Measurements from ENCODE around the gene SRCIN1.
"Not testable (repeated sequence)": the region's sequence is repeated elsewhere in the genome, so short reads cannot be mapped to it uniquely, and the experiment has no call there.

The SRCIN1 gene

DNA sequence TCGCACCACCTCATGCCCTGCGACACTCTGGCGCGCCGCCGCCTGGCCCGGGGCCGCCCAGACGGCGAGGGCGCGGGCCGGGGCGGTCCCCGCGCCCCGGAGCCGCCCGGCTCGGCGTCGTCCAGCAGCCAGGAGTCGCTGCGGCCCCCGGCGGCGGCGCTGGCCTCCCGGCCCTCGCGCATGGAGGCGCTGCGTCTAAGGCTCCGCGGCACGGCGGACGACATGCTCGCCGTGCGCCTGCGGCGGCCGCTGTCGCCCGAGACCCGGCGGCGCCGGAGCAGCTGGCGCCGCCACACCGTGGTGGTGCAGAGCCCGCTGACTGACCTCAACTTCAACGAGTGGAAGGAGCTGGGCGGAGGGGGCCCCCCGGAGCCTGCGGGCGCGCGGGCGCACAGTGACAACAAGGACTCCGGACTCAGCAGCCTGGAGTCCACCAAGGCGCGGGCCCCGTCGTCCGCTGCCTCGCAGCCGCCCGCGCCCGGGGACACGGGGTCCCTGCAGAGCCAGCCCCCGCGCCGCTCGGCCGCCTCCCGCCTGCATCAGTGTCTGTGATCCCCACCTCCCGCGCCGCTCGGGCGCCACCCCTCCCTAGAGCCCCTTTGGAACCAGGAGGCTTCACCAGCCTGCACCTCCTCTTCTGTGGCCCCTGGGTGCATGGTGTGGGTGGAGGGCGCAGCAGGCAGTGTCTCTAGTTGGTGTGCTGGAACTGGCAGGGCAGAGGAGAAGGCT, 95.2 kb downstream of the SRCIN1 start:
- DNase-seq (ENCODE audit: low read depth in 2 of 2) = no peak

- no peak for DNase-seq (ENCODE audit: low read depth in 2 of 2)
Measured at GRCh38 chr17:38509772-38510420, 95.9 kb downstream of the SRCIN1 start.

DNA sequence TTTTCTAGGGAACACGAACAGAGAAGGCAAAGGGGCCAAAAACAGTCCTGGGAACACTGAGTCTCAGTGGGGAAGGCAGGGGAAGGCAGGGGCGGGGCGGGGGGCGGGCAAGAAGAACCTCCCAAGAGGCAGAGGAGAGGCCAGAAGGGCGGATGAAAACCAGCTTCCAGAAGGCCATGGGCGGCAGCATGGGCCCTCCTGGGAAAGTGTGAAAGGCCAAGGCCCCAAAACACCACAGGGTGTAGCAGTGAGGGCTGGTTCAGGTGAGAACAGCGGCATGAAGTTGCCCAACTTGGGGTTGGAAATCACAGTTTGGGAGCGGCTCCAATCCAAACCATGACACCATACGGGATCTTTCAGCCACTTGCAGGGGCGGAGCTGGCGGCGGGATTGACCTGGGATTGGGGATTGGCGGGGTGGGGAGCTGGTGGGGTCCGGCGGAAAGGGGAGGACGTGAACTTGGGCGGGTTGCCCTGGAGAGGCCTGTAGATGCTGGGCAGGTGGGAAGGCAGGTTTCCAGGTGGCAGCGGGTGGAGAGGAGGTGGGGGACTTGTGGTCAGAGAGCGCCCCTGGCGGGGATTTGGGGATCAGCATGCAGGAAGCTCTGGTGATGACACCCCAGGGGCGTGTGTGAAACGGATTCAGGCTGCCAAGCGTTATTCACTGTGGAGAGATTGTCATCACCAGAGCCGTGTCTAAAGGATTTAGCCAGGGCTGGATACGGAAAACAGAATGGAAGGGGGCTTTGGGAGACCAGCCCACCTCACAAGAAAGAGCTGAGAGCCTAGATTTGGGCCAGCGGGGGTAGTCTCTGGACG, 96.6 kb downstream of the SRCIN1 start:
- peak; percentile 26 to 32 for DNase-seq (ENCODE audit: low read depth in 2 of 2)

DNA sequence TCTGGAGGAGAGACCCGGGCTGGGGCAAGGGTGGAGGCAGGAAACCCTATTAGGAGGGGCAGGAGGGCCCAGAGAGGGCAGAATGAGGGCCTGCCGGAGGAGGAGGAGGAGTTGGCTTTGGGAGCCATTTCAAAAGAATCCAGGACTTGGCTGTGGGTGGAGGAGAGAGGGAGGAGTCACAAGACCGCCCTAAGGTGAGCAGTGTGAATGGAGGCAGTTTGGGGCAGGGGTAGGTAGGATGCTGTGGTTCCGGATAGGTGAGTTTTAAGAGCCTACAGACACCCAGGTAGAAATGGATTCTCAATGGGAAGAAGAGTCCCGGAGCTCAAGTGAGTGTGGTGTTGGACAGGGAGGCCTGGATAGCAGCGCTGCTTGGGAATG, 97.2 kb downstream of the SRCIN1 start:
- no peak for DNase-seq (ENCODE audit: low read depth in 2 of 2)

DNA sequence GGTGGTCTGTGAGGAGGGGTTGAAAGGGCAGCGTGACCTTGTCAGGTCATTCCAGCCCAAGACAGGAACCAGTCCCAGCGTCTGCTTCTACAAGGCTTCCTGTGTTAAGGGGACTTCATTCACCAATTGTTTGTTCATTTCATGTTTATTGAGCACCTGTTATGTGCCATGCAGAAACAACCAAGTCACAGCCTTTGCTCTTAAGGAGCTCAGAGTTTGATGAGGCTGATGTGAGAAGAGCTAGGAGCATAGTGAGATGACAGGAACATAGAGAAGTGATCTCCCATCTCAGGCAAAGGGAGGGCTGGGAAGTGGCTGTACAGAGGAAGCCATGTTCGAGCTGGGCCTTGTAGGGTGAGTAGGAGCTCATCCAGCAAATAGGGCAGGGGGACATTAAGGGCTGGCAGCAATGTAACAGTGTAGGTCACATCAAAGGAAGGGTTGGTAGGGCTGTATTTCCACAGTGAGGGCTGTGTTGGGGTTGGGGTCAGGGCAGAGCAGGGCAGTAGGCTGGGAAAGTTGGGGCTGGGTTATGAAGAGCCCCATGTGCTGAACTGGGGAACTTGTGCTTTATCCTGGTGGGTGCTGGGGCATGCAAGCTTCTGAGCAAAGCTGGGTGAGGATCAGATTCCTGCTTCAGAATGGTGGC, 97.7 kb downstream of the SRCIN1 start:
- DNase-seq (ENCODE audit: low read depth in 2 of 2) = no peak

GRCh38 chr17:38507436-38507835, 98.3 kb downstream of the SRCIN1 start:
- DNase-seq (ENCODE audit: low read depth in 2 of 2) = no peak

GRCh38 chr17:38504216-38504615, 101.5 kb downstream of the SRCIN1 start:
- no peak for DNase-seq (ENCODE audit: low read depth in 2 of 2)

DNA sequence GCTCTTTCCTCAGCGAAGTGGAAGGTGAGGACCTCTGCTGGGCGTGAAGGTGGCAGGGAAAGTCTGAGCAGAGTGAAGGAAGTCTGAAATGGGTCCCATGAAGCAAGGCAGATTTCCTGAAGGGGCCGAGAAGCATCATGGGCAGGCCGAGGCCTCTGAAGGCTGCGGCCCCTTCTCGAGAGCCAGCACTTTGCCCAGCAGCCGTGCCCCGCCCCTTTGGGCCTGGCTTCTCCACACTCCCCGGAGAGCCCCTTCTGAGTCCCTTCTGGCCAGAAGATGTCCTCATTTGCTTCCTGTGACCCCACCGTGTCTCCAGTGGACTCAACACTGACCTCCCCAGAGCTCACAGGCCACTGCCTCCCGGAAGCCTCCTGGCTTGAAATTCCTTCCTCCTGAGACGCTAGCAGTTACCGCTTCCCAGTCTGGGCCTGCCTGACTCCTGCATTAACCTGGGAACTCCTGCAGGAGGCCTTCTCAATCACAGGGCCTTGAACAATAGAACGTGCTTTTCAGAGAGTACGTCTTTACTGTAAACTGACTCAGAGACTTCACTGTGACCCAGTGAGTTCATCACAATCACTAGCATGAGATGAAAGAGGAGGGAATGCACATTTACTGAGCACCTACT, 102.4 kb downstream of the SRCIN1 start:
- DNase-seq (ENCODE audit: low read depth in 2 of 2) = not testable (repeated sequence)

GRCh38 chr17:38501718-38502117, 104.0 kb downstream of the SRCIN1 start:
- DNase-seq (ENCODE audit: low read depth in 2 of 2) = not testable (repeated sequence)

DNA sequence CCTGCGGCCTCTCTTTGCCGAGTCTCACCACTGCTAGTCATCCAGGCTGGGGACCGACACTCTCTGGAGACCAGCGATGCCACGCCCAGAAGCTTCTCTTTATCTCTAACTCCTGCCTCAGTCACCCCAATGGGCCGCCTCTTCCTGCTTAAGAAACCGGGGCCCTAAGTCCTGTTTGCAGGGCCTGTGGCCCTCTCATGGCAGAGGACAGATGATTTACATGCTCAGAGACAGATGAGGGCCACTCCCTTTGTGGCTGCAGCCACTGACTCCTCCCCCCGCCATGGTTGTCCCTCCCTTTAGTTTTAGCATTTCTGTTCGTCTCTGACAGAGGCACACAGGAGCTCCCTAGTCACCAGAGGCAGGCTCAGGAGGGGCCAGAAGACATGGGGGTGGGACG, 106.5 kb downstream of the SRCIN1 start:
- DNase-seq (ENCODE audit: low read depth in 2 of 2) = not testable (repeated sequence)

DNA sequence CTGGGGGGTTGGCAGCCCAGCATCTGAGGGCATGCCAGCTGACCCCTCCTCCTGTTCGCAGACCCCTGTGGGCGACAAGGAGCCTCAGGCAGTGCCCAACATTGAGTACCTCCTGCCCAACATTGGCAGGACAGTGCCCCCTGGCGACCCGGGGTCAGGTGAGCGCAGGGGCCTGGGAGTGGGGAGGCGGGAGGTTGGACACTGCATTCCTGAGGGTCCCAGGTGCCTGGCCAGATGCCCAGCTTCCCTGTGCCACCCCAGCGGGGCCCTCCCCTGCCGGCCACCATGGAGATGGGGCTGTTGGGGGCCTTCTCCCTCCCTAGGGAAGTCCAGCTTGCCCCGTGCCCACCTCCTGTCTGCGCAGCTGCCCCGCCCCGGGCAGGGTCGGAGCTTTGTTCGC, 107.4 kb downstream of the SRCIN1 start:
- no peak for DNase-seq (ENCODE audit: low read depth in 2 of 2)

DNA sequence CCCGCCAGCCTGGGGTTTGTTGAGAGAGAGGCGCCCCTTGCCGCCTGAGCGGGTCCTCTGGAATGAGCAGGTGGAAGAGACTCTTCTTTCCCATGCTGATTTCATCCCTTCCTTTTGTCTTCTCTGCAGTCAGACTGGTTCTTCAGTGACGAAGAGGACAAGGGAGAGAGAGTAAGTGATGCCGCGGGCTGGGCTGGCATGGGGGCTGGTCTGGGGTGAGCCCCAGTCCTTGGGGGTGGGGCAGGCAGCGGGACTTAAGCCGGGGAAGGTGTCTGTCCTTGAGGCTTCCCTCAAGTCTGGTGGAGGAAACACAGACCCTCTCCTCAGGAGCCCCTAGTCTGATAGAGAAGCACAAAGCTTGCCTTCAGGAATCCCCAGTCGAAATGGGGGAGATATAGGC, 108.1 kb downstream of the SRCIN1 start:
- DNase-seq (ENCODE audit: low read depth in 2 of 2) = not testable (repeated sequence)

GRCh38 chr17:38494152-38494551, 111.6 kb downstream of the SRCIN1 start:
- DNase-seq (ENCODE audit: low read depth in 2 of 2) = not testable (repeated sequence)

GRCh38 chr17:38492067-38493040, 113.4 kb downstream of the SRCIN1 start:
- DNase-seq (ENCODE audit: low read depth in 2 of 2) = peak; percentile 67 to 83

DNA sequence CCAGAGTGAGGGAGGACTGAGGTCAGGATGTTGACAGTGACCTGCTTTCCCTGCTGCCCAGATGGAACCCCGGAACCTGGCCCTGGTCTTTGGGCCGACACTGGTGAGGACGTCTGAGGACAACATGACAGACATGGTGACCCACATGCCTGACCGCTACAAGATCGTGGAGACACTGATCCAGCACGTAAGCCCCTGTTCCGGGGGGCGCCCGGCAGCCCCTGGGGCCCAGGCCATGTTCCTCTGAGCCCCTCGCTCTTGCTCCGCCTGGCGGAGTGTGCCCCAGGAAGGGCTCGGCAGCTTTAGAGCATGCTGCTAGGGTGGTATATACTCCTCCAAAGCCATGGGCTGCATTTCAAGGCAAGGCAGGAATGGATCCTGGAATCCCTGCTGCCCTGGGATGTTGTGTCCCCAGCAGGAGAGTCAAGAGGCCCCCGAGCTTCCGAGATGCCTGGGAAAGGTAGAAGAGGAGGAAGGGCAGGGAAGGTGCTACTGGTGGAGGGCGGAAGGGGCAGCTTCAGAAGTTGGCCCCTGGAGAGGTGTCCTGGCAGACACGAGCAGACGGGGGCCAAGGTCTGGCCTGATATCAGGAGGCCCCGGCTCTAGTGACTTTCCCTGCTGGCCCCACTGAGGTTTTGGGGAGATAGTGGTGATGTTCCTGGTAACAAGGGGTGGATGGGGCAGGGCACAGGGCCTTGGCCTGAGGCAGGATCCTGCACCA, 114.2 kb downstream of the SRCIN1 start:
- not testable (repeated sequence) for DNase-seq (ENCODE audit: low read depth in 2 of 2)

DNA sequence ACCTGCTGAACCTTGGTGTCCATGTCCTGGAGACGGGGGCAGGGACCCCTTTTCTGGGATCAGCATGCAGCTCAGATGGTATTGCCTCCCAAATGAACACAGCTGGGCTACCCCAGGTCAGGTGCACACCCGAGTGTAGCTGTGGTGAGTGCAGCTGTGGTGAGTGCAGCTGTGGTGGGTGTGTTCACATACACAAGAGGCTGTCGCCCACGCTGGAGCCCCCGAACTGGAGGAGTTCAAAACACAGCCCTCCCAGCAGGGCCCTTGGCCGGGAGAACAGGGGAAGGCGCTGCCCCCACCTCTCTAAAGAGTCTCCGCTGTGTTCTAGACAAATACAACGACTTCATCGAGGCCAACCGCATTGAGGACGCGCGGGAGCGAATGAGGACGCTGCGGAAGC, 116.0 kb downstream of the SRCIN1 start:
- not testable (repeated sequence) for DNase-seq (ENCODE audit: low read depth in 2 of 2)

GRCh38 chr17:38485681-38486298, 120.0 kb downstream of the SRCIN1 start:
- DNase-seq (ENCODE audit: low read depth in 2 of 2) = not testable (repeated sequence)

DNA sequence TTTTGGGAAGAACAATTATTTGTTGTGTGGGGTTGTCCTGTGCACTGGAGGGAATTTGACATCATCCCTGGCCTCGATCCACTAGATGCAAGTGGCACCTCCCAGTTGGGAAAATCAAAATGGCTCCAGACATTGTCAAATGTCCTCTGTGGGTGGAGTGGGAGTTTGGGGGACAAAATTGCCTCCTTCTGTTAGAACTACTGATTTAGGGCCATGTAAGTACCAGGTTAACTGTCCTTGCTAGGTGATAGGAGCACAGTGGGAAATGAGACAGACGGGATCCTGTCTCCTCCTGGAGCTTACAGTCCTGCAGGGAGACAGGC, 120.6 kb downstream of the SRCIN1 start:
- DNase-seq (ENCODE audit: low read depth in 2 of 2) = no peak
